Measurements from ENCODE around the gene HSPA12A. TPM values are rescaled to one million over a fixed set of nuclear protein-coding genes. Genes with fewer than 3 reads are reported as not detected.

Gene HSPA12A
- polyA plus RNA-seq, 4 donors: 29.9 to 50.5 (median 40.1) TPM

- no peak for DNase-seq (ENCODE audit: low read depth in 4 of 4, low spot score in 2 of 4)
Observed at GRCh38 chr10:116670706-116671105, 71.7 kb downstream of the HSPA12A start.

DNA sequence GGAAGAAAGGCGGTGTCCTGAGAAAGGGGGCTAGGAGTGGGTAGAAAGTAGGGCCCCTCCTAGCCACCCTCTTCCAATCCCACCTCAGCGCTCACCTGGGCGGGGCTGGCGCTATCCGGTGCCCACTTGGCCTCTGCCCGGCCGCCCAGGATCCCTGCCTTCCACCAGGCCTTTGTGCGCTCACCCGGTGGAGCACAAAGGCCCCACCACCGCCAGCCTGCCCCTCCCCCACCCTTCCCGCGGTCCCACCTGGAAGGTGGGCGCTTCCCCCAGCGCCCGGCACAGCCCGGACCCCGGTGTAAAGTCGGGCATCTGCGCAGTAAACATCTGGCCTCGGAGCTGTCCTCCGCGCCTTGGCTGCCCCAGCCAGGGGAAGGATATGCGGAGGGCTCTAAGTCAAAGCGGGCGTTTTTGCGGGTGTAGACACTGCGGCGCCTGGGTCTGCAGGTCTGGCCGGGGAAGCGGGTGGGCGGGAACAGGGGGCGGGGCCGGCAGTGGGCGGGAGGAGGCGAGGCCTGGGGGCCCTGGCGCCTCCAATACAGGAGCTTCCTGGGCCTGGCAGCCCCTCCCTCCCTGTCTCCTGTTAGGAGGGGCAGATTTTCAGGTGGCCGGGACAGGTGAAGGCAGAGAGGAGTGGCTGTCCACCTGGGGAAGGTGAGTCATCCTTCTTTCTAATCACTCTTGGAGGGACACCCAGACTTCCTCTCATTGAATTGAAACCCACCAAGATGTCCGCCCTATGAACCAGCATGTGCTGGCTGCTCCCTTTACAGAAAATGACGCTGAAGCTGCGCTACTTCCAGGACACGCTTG lies 72.3 kb downstream of the HSPA12A start:
- DNase-seq (ENCODE audit: low read depth in 4 of 4, low spot score in 2 of 4): no peak

GRCh38 chr10:116669080-116669479 lies 73.3 kb downstream of the HSPA12A start:
- DNase-seq (ENCODE audit: low read depth in 4 of 4, low spot score in 2 of 4): no peak

GRCh38 chr10:116668446-116668845 lies 73.9 kb downstream of the HSPA12A start:
- DNase-seq (ENCODE audit: low read depth in 4 of 4, low spot score in 2 of 4): no peak

GRCh38 chr10:116668018-116668417 lies 74.3 kb downstream of the HSPA12A start:
- no peak for DNase-seq (ENCODE audit: low read depth in 4 of 4, low spot score in 2 of 4)

GRCh38 chr10:116667484-116667883 lies 74.9 kb downstream of the HSPA12A start:
- no peak for DNase-seq (ENCODE audit: low read depth in 4 of 4, low spot score in 2 of 4)

DNA sequence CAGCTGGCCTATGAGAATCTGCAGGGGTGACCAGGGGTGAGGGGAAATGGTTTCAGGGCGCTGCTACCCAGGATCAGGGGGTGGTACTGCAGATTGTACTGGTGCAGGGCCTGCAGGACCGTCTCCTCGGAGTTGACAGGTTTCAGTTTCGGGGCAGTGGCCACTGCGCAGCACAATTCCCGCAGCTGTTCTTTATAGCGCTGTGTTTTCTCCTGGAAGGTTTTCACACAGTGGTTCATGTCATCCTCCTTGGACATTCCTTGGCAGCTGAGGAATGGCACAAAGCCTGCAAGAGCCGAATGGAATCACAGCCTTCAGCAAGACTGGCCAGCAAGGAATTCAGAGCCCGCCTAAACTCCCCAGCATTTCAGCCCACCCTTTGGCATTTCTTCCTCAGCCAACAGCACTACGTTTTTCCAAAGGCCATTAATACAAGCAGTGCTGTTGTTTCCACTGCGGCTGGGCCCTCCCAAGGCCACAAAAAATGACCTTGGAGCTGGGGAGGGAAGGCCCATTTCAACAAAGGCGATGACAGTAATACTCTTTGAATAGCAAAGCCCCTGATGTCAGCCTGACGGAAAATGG lies 76.7 kb downstream of the HSPA12A start:
- no peak for DNase-seq (ENCODE audit: low read depth in 4 of 4, low spot score in 2 of 4)

GRCh38 chr10:116664631-116665030 lies 77.7 kb downstream of the HSPA12A start:
- no peak for DNase-seq (ENCODE audit: low read depth in 4 of 4, low spot score in 2 of 4)

DNA sequence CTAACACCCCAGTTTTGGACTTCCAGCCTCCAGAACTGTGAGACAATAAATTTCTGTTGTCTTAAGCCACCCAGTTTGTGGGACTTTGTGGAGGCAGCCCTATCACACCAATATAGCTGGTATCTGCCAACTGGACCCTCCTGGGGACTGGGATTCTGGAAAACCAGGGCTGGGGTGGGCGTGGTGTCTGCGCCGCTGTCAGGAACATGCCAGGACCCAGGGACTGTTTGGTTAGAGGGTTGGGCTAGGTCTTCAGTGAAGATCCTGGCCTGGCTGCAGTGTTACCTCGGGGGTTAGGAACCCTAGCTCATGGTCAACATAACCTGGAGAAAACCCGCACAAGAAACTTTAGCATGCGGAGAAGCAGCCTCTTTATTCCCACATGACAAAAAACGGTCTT lies 79.0 kb downstream of the HSPA12A start:
- no peak for DNase-seq (ENCODE audit: low read depth in 4 of 4, low spot score in 2 of 4)

DNA sequence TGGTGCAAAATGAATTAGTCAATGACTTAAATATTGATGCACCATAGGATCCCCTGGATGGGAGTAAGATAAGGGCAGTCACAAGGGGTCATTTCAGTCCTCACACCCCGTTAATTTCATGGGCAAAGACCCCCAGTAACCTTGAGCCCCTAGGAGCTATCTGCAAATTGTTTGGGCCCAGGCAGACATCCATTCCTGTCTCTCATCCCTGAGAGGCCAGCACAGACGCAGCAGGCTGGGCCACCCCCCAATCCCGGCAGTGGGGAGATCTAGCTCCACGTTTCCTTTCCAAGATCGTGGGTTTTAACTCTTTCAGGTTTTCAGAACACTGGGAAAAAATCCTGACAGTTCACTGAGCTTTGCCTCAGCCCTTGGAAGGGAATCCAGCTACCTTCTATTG lies 81.5 kb downstream of the HSPA12A start:
- no peak for DNase-seq (ENCODE audit: low read depth in 4 of 4, low spot score in 2 of 4)

- DNase-seq (ENCODE audit: low read depth in 4 of 4, low spot score in 2 of 4): no peak
Observed at GRCh38 chr10:116659049-116659670, 83.2 kb downstream of the HSPA12A start.

DNA sequence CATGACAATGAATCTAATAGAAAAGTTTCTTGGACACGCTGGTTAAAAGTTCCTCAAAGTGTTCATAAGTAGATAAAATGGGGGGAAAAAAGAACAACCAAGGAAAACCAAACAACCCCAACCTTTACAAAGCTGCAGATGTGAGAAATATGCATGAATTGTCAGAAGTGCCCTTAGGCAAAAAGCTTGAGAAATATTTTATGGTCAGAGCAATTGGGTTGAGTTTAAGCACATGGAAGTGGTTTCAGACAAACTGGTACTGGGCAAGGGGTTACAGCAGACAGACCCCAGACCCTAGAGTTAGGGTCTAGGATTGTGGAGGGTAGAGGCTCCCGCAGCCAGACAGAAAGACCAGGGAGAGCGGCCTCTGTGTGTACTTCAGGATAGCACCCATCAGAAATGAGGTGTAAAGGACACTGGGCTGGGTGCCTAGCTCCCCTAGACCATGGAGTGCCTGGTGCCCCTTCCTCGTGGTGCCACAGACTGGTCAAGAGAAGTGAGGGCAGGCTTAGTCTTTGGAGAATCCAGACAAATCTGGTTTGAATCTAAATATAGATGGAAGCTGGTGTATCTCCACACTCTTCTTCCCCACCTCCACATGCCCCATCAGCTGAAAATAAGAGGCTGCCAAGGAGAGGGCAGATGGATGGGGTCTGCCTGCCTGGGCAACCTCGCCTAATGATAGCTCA lies 84.4 kb downstream of the HSPA12A start:
- DNase-seq (ENCODE audit: low read depth in 4 of 4, low spot score in 2 of 4): no peak

DNA sequence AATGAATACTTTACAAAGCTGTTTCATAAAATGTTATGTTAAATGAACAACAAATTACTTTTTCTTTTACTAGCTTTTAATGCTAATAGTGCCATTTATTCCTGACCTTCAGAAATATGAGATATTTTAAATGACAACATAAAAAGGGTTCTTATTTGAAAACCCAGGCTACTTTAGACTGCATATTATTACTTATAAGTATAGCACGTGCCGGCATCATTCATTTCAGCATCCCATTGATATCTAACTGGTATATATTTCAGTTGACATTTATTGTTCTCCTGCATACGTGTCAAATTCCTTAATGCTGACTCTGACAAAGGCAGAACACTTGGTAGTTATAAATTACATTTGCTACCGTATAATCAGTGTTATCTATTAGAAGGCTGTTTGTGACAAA lies 86.3 kb downstream of the HSPA12A start:
- DNase-seq (ENCODE audit: low read depth in 4 of 4, low spot score in 2 of 4): no peak

GRCh38 chr10:116655568-116655967 lies 86.8 kb downstream of the HSPA12A start:
- no peak for DNase-seq (ENCODE audit: low read depth in 4 of 4, low spot score in 2 of 4)

GRCh38 chr10:116654816-116655215 lies 87.5 kb downstream of the HSPA12A start:
- DNase-seq (ENCODE audit: low read depth in 4 of 4, low spot score in 2 of 4): no peak

DNA sequence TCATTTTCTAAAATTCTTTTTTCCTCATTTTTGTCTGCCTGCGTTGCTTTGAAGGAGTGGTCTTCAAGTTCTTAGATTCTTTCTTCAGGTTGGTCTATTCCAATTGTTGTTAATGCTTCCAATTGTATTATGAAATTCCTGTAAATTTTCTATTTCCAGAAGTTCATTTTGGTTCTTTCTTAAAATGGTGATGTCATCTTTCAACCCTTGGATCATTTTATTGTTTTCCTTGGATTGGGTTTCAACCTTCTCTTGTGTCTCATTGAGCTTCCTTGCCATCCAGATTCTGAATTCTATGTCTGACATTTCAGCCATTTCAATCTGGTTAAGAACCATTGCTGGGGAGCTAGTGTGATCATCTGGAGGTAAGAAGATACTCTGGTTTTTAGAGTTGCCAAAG lies 88.5 kb downstream of the HSPA12A start:
- DNase-seq (ENCODE audit: low read depth in 4 of 4, low spot score in 2 of 4): no peak

DNA sequence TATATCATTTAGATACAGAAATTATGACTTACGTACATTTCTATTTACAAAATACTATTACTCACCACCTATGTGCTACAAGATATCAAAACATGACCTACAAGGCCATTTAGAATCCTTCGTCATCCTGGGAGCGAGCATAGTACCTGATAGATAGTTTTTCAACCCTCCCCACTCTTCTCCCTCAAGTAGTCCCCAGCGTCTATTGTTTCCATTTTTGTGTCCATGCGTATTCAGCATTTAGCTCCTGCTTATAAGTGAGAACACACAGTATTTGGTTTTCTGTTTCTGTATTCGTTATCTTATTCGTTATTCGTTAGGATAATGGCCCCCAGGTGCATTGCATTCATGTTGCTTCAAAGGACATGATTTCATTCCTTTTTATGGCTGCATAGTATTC lies 93.5 kb downstream of the HSPA12A start:
- no peak for DNase-seq (ENCODE audit: low read depth in 4 of 4, low spot score in 2 of 4)

- no peak for DNase-seq (ENCODE audit: low read depth in 4 of 4, low spot score in 2 of 4)
Observed at GRCh38 chr10:116646502-116646901, 95.9 kb downstream of the HSPA12A start.

GRCh38 chr10:116637830-116638229 lies 104.5 kb downstream of the HSPA12A start:
- no peak for DNase-seq (ENCODE audit: low read depth in 4 of 4, low spot score in 2 of 4)

DNA sequence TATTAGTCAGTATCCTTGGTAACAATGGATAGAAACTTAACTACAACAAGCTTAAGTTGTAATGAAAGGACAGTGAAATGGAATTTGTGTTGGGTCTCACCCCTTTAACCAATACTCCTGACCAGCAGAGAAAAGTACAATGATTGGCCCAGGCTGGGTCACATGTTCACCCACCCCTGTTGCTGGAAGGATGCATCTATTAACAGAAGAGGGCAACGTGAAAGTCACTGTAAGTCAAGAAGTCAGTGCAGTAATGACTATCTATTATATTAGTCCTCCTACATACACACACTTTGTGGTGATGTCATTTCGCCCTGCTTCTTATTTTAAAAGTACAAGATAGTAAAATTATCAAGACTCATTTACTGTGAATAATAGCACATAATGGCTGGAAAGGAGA lies 105.4 kb downstream of the HSPA12A start:
- DNase-seq (ENCODE audit: low read depth in 4 of 4, low spot score in 2 of 4): no peak

DNA sequence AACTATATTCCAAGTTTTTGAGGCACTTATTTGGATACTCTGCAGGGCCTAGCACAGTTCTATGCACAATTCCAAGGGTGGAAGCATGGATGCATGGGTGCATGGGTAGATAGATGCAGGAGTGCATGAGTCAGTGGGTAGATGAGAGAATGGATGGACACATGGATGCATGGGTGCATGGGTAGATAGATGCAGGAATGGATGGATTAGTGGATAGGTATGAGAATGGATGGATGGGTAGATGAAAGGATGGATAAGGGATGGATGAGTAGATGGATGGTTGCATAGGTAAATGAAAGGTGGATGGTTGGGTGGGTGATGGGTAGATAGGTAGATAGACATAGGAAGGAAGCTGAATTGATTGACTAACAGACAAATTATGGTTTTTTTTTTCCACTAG lies 106.0 kb downstream of the HSPA12A start:
- DNase-seq (ENCODE audit: low read depth in 4 of 4, low spot score in 2 of 4): no peak

All from left renal cortex interstitium (tissue), 4 donors.